ENCODE data around the gene MBD5.

DNA sequence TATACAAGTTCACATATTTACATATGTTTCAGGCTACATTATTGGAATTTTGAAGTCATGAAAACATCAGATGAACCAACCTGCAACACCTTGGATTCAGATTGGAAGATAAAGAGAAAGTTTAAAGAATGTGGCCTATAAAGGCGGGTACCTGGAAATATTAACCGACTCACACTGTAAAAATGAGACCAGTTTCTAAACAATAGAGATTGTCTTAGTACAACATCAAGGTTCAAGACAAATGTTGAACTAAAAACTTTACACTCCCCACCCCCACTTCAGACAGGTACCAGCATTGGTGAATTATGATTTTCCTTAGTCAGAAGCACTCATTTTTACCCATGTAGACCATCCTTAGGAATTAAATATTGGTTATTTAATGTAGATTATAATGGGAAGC lies 437.3 kb downstream of the MBD5 start:
- TF ChIP-seq TAF1 (IDR thresholded peaks at IDR 0.05; ENCODE audit: low read depth), result no peak
- TF ChIP-seq, protein P1, sequence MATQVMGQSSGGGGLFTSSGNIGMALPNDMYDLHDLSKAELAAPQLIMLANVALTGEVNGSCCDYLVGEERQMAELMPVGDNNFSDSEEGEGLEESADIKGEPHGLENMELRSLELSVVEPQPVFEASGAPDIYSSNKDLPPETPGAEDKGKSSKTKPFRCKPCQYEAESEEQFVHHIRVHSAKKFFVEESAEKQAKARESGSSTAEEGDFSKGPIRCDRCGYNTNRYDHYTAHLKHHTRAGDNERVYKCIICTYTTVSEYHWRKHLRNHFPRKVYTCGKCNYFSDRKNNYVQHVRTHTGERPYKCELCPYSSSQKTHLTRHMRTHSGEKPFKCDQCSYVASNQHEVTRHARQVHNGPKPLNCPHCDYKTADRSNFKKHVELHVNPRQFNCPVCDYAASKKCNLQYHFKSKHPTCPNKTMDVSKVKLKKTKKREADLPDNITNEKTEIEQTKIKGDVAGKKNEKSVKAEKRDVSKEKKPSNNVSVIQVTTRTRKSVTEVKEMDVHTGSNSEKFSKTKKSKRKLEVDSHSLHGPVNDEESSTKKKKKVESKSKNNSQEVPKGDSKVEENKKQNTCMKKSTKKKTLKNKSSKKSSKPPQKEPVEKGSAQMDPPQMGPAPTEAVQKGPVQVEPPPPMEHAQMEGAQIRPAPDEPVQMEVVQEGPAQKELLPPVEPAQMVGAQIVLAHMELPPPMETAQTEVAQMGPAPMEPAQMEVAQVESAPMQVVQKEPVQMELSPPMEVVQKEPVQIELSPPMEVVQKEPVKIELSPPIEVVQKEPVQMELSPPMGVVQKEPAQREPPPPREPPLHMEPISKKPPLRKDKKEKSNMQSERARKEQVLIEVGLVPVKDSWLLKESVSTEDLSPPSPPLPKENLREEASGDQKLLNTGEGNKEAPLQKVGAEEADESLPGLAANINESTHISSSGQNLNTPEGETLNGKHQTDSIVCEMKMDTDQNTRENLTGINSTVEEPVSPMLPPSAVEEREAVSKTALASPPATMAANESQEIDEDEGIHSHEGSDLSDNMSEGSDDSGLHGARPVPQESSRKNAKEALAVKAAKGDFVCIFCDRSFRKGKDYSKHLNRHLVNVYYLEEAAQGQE (IDR thresholded peaks at IDR 0.05; ENCODE audit: low read depth), result no peak
